SK-N-DZ (cell line): ENCODE results near the gene PGP.
"Not testable (repeated sequence)": the region's sequence is repeated elsewhere in the genome, so short reads cannot be mapped to it uniquely, and the experiment has no call there.

Experiments
- DNase-seq: peaks from one replicate; pipeline ENCODE4 v3.0.0-alpha.2; 2015; ENCODE audit warnings: low spot score

The PGP gene

DNA sequence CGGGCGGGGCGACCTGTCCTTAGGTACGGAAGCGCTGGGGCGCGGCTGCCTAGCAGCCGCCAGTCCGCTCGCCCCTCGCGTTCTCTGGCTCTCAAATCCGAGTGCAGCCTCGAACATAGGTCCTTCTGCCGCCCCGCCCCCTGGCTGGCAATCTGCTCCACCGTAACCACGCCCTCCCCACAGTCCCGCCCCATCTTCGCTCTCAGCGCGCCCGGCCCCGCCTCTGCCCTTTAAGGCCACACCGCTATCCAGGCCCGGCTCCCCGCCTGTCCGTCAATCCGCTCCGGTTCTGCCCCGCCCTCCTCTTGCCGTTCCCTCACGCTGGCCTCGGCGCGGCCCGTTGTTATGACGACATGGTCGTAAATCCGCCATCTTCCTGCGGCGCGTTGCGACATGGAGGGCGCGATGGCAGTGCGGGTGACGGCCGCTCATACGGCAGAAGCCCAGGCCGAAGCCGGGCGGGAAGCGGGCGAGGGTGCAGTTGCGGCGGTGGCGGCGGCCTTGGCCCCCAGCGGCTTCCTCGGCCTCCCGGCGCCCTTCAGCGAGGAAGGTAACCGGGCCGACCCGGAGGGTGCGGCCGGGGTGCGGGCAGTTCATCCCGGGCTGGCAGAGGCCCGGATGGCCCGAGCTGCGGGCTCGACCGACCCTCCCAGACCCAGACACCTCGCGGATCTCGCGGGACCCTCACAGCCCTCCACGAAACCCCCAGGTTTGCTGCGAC, 8.7 kb upstream of the PGP start, which contains the start of gene E4F1:
E4F1 (plus strand) TSS at position 371 of the 721 bp plus-strand sequence; CDS start at position 394, 23 bp downstream.
- DNase-seq: peak; percentile 99

DNA sequence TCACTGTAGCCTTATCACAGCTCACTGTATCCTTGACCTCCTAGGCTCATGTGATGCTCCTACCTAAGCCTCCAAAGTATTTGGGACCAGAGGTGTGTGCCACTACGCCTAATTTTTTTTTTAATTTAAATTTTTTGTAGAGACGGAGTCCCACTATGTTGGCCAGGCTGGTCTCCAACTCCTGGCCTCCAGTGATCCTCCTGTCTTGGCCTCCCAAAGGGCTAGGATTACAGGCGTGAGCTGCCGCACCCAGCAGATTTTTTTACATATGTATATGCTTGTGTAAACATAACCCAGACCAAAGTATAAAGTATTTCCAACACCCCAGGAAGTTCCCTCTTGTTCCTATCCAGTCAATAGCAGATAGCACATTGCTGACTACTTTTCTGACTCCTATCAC, 1.7 kb upstream of the PGP start:
- no peak for DNase-seq

DNA sequence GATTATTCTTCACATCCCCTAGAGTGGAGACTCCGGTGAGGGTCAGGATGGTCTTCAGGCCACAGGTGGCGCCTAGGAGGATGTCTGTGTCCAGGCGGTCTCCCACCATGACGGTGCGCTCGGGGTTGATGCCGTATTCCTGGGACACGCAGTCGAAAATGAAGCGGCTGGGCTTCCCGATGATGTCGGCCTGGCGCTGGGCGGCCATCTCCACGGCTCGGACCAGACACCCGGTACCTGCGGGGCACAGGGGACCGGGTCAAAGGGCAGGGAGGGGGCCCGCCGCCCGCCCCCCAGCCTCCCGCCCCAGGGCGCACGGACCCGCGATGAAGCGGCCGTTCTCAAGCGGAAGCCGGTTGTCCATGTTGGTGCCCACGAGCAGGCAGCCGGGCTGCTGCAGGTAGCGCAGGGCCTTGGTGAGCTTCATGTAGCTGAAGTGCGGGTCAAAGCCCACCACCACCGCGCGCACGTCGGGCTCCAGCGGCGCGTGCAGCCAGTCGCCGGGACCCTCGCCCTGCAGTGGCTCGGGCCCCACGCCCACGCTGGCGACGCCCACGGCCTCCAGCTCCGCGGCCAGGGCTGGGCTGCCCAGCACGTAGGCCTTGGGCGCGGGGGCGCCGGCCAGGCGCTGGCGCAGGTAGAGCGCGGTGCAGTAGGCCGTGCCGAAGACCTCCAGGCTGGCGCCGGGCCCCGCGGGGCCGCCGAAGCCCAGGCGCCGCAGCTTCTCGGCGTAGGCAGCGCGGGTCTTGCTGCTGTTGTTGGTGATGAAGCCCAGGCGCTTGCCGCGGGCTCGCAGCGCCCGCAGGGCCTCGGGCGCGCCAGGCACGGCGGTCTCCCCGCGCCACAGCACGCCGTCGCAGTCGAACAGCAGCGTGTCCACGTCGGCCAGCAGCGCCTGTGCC, 572 bp downstream of the PGP start:
- DNase-seq: no peak

DNA sequence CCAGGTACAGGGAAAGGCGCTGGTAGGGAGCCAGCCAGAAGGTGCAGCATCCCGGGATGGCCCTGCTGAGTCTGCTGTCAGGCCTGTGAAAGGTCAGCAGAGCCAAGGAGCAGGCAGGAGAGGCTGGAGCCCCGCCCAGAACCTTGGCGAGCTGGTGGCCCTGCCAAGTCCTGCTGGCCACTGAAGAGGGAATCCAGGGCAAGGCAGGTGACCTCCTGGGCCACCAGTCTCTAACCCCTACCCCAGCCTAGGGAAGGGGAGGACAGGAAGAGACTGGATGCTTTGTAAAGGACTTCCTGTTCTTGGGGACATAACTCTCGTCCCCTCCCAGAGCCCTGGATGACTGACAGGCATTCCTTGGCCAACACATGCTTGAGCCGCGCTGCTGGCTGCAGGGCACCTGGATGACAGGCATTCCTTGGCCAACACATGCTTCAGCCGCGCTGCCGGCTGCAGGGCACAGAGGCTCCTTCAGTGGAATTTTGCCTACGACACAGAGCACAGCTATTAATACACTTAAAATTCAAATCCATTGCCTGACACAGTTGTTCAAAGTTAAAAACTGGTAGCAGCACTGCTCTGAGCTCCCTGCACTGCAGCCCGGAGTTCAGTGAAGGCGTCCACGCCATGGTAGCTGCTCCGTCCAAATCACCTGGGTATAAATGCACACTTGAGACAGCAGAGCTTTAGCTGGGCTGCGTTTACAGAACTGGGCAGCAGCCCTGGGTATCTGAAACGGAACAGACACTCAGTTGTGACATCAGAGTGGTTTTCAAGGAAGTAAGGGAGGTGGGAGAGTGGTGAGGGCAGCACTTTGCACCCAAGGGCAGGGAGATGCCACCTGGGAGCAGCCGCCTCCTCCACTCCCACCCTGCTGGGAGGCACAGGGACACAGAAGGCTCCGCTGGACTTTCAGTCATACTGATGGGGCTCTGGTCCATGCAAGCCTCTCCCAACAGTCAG, 2.0 kb downstream of the PGP start:
- no peak for DNase-seq

DNA sequence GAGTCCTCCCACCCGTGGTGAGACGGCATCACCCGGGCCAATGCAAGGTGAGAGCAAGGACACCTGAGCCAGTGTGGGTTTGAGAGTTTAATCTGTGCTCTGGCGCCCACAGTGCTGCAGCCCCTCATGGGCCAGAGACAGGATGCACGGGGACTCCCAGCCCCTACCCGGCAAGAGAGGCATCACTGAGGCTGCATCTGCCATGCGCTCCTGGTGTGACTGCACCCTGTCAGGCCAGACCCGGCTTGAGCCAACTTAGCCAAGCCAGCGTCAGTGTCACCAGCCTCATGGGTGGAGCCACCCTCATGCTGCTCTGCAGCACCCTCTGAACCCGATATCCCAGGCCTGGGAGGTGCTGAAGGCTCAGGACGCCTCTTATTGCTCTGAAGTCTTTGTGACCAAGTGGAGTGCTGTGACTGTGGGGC, 2.7 kb downstream of the PGP start:
- no peak for DNase-seq

DNA sequence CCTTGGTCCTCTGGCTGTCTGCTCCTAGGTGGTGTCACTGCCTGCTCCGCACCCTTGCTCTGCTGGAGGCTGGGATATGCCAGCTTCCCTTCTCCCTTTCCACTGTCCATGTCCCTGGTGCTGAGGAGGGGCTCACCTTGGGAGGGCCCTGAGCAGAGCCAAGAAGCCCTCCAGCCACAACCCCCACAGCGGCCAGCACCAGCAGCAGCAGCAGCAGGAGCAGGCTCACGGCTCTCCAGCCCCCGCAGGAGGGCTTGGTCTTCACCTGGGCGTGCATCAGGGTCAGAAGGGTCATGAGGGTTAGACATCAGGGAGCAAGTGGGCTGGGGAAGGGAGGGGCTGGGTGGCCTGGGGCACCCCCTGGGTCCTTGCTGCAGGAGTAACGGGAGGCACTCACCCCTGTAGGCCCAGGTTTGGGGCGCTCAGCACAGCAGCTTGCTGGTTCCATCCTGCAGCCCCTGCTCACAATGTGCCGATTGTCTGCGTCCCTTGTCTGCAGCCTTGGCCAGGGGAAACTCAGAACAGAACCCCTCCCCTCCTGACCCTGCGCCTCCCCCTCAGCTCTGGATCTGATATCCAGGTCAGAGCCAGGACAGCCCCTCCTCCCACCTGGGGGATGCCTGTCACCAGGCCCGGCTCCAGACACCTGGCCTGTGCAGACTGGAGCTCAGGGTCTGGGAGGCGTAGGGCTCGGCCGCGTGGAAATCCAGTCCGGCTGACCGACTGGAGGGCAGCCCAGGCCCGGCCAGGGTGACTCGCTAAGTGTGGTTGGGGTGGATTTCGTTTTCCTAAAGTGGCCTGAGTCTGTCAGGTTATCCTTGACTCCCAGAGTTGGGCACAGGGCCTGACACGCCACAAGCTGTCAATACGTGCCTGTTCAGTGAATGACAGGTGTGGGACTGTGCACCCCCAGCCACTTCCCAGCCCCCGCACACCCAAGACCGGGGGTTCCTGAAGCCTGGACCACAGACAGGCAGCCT, 4.0 kb downstream of the PGP start, which contains the start of gene BRICD5:
BRICD5 (minus strand) TSS at position 478 of the 980 bp plus-strand sequence; CDS start at position 448, 30 bp downstream.
- DNase-seq: peak; percentile 74

DNA sequence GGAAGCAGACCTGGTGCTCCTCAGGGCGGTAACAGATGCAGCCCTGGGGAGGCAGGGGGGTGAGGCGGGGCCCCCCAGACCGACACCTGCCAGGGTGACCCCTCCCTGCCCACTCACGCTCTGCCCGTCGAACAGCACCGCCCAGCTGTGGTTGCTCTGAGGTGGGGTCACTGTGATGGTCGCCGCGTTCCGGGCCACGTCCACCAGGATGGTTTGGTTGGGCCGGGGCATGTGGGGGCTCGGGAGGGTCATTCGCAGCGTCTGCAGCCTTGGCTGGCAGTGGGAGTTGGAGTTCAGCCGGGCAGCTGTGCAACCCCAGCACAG, 4.7 kb downstream of the PGP start:
- no peak for DNase-seq

DNA sequence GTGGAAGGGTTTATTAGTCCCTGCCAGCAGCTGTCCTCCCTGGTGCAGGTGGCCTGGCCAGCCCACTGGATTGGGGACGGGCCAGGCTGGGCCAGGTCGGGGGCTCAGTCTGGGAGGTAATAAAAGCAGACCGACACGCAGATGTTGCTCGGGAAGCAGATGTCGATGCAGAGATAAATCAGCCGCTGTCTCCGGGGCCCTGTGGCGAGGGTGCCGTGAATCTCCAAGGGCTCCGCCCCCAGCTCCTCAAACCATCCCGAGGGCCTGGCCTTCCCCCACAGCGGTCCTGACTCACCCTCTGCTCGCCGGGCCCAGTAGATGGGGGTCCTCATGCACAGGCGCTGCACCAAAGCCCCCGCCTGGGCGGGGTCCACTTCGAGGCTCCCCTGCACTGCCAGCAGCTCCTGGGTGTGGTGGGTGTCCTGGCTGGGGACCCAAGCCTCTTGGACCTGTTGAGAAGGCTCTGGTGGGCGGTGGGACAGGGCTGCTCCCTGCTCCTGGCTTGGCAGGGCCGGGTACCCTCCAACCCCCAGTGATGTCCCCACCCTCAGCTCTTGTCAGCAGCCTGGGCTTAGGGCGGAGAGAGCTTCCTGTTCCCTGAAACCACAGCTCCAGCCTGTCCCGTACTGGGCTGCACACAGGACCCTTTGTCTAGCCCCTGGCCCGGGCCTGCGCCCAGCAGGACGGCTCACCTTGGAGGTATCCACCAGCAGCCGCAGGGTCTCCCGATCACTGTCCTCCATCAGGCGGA, 5.2 kb downstream of the PGP start:
- no peak for DNase-seq

DNA sequence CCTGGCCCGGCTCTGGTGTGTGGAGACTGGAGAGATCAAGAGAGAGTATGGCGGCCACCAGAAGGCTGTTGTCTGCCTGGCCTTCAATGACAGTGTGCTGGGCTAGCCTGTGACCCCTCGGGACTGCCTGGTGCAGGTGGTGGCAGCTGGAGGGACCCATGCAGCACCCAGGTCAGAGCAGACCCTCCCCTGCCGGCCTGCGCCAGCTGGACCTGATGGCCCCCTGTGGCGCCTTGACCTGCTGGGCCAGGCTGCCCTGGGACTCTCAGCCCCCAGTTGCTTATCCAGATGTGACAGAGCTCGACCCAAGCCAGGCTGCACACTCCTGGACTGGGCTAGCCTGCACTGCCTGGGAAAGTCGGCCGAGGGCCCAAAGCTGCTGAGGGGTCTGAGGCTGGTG, 5.9 kb downstream of the PGP start:
- DNase-seq: no peak

DNA sequence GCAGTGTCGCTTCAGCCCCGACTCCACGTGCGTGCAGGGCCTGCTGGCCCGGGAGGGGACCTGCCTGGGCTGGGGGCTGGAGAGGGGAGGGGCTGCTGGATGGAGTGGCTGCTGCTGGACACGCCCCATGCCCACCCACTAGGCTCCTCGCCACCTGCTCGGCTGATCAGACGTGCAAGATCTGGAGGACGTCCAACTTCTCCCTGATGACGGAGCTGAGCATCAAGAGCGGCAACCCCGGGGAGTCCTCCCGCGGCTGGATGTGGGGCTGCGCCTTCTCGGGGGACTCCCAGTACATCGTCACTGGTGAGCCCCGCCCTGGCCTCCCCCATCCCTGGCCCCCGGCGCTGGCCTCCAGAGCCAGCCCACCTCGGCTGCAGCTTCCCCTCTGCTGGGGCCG, 6.3 kb downstream of the PGP start:
- DNase-seq: peak; percentile 73

DNA sequence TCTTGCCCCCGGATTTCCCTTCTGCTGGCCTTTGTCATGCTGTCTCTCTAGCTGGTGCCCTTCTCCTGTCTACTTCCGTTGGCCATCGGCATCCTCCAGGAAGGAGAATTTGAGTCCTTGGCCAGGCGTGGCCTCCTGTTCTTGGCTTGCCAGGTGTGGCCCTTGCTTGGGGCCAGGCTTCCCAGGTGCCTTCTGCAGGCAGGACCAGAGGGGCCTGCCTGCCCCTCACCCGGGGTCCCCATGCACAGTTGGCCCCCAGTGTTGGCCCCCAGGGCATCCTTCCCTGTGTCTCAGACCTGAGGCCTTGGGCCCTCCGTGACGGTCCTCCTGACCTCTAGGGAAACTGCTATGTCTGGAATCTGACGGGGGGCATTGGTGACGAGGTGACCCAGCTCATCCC, 6.8 kb downstream of the PGP start:
- no peak for DNase-seq

DNA sequence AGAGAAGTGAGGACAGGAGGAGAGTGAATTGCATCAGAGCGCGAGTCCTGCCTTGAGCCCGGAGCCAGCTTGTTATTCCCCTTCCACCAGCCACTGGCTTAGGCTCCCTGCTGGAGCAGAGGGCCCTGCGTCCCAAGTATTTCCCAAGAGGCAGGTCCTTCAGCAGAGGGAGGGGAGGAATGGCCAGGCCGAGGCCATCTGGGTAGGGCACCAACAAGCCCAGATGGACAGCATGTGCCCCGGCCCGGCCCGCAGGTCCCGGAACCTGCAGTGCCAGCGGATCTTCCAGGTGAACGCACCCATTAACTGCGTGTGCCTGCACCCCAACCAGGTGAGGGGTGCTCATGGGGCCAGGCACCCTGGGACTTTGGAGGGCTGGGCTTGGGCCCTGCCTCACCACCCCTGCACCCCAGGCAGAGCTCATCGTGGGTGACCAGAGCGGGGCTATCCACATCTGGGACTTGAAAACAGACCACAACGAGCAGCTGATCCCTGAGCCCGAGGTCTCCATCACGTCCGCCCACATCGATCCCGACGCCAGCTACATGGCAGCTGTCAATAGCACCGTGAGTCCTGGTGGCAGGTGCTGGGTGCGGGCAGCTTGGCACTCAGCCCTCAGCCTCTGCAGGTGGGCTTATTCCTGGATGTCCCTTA, 7.7 kb downstream of the PGP start:
- no peak for DNase-seq

DNA sequence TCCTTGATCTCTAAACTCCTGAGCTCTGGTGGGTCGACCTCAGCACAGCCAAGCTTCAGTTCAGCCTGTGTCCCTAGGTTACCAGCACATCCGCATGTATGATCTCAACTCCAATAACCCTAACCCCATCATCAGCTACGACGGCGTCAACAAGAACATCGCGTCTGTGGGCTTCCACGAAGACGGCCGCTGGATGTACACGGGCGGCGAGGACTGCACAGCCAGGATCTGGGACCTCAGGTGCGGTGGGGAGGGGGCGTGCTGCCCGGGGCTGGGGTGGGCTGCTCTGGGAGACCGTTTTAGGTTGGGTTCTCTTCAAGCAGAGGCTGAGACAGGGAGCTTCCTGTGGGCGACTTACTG, 8.2 kb downstream of the PGP start:
- no peak for DNase-seq

DNA sequence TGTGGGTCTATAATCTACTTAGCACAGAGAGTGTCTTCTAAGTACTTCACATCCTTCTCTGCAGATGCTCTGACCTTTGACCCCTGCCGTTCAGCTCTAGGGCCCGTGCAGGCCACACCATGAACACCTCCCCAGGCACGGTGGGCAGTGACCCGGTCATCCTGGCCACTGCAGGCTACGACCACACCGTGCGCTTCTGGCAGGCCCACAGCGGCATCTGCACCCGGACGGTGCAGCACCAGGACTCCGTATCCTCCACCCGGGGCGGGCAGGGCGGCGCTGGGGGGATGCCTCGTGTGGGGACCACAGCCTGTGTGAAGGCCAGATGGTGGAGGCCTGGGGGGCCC, 8.7 kb downstream of the PGP start:
- peak; percentile 79 for DNase-seq

DNA sequence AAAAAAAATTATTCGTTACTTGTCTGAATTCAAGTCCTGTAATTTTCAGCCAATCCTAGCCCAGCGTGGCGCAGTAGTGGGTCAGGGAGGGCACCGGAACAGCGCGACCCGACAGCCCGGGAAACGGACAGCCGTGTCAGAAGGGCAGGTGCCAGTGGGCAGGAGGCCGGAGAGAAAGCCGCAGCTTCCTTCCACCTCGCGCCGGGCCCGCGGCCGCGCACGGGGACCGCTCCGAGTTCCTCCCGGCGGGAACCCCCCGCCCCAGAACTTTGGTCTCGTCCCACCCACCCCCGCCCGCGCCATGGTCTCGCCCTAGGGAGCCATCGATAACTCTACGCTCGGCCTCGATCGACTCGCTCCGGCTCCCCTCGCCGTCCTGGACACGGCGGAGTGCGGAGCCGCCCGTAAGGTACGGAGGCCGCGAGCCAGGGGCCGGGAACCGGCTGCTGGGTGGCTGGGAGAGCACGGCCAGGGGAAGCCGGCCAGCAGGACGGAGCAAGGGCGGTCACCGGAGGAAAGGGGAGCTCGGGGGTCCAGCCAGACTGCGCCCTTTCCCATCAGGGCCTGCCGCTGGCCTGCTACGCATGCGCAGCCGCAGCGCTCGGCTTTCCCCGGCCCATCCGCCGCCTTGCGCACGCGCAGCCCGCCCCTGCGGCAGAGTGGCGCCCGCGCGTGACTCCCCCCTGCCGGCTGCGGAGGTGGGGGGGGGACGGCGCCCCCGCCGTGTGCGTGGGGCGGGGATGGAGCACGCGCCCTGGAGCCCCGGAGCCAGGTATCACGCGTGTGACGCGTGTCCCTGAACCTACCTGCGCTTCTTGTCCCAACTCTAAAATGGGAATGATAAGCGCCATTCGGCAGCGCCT, 9.3 kb downstream of the PGP start, which contains the start of gene MLST8:
MLST8 (plus strand) TSS at position 351 of the 863 bp plus-strand sequence. CDS start 632 bp downstream, outside the sequence.
- DNase-seq: peak; percentile 86

DNA sequence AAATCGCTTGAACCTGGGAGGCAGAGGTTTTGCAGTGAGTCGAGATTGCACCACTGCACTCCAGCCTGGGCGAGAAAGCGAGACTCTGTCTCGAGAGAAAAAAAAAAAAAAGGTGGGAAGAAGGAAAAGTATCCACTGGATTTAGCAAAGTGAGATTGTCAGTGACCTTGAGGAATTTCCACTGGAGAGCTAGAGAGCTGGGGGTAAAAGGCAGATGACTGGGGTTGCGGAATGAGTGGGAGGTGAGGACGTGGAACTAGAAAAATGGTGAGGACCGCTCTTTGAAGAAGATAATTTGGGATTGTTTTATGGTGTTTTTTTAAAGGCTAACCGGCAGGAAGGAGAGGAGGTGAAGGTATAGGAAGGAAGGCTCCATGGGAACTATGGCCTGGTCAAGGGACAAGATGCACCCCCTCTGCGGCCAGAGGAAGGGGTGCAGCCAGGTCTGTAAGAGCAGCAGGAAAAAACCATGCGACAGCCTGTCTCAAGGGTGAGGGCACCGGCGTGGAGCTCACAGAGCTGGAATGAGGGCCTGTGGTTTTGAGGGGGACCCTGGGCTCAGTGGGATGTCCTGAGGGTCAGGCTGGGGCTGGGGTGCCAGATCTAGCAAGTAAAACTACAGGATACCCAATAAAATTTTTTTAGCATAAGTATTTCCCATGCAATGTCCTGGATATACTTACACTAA, 10.1 kb downstream of the PGP start:
- DNase-seq: no peak

DNA sequence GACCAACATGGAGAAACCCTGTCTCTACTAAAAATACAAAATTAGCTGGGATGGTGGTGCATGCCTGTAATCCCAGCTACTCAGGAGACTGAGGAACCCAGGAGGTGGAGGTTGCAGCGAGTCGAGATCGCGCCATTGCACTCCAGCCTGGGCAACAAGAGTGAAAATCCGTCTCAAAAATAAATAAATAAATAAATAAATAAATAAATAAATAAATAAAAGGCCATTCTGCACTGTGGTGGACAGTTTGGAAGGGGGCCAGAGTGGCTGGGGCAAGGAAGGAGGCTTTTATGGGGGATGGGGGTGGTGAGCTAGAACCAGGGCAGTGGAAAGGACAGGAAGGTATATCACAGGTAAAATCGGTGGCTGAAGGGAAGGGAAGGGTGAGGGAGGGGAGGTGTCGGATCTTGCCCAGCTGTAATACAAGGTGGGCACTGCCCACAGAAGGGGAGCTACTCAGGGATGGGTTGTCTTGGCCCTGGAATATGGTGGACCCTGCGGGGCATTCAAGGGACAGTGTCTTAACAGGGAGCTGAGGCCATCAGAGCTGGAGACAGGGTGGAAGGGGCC, 11.4 kb downstream of the PGP start:
- not testable (repeated sequence) for DNase-seq
